NCI-H510A treated with DMSO at 0.1 percent for 48 hours (cell line): ENCODE measurements around the gene DGKB.
"Not testable (repeated sequence)": the region's sequence is repeated elsewhere in the genome, so short reads cannot be mapped to it uniquely, and the experiment has no call there.

ENCODE experiments used
- DNase-seq: peaks from one replicate; lab custom pipeline; 2025; lab: John Stamatoyannopoulos, UW

Gene DGKB

DNA sequence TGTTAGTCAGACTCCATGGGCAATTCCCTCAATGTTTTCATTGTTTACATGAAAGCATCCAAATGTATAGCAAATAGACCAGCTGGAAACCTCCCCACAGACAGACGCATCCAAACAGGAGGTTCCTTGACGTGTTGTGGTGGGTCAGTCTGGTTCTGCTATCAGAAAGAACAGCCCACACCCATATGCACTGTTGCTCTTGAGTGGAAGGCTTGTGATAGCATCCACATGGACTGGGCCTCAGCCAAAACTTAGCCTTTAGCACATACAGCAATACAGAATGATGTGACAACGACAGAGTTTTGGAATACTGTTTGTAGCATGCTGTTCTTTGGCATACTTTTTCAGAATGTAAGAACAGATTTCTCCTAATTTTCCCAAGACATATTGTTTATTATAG lies 613.9 kb downstream of the DGKB start:
- DNase-seq, result no peak

DNA sequence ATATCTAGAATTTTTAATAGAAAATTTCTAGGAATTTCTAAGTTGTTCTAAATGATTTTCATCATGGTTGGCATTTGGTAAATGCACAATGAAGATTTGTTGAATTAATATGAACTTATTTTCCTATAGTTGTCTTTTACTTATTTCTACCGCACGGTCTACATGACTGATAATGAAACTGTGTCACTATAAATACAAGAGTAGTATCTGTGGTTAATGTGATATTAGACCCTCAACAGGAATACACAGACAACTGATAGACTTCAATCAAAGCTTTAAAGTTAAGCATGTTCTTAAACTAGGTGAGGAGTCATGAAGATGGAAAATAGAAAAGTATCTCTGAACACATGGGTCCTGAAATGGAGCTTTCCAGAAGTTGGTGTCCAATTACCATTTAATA lies 615.2 kb downstream of the DGKB start:
- DNase-seq, result no peak

DNA sequence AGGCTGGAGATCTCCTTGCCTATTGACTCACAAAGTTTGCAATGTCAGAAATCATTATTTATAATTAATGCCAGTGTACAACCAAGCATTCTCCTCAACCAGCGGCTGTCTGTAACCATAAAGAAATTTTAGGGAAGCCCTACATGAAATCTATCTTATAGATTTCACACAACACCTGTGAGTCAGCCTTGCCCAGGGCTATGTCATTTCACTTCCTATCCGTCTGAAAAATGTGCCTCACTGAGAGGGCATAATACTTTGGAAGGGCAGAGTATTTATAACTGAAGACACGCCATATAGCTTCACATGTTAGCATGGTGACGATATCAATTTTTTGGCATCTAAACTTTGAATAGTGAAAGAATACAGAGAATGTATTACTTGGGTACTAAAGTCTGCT lies 616.5 kb downstream of the DGKB start:
- DNase-seq, result no peak

DNA sequence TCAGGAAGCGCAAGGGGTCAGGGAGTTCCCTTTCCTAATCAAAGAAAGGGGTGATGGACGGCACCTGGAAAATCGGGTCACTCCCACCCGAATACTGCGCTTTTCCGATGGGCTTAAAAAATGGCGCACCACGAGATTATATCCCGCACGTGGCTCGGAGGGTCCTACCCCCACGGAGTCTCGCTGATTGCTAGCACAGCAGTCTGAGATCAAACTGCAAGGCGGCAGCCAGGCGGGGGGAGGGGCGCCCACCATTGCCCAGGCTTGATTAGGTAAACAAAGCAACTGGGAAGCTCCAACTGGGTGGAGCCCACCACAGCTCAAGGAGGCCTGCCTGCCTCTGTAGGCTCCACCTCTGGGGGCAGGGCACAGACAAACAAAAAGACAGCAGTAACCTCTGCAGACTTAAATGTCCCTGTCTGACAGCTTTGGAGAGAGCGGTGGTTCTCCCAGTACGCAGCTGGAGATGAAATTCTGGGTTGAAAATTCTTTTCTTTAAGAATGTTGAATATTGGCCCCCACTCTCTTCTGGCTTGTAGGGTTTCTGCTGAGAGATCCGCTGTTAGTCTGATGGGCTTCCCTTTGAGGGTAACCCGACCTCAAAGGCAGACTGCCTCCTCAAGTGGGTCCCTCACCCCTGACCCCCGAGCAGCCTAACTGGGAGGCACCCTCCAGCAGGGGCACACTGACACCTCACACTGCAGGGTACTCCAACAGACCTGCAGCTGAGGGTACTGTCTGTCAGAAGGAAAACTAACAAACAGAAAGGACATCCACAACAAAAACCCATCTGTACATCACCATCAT lies 623.3 kb downstream of the DGKB start:
- not testable (repeated sequence) for DNase-seq

DNA sequence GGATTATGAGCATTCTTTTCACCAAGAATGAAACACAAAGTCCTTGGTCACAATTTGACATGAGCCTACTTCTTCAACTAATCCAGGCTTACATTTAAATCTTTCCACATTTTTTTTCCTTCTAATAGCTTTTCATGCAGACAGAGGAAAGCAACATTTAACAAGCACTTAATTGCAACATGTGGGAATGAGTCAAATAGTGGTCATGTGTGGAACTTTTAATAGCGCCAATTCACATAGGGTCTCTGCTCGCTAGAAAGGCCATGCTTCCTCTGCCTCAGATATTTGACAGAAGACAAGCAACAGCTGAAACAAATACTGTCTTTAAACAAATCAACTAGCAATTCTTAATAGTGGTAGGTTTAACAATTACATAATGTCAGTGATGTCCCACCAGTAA lies 627.2 kb downstream of the DGKB start:
- DNase-seq, result no peak

DNA sequence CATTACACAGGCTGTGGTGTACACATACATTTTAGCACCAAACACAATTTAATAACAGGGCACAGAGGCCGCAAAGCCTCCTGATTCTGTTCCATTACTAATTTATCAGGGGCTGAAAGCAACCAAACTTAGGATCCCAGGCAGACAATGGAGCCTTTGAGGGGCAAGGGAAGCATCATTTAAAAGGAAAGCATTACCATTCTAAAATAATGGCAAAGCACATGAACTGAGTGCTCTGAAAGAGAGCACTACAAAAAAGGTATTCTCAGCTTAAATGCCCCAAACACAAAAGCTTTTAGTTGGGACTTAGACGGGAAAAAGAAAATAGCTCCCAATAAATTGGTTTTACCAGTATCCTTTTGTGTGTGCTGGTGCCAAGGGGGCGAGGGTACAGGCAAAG lies 631.1 kb downstream of the DGKB start:
- no peak for DNase-seq

DNA sequence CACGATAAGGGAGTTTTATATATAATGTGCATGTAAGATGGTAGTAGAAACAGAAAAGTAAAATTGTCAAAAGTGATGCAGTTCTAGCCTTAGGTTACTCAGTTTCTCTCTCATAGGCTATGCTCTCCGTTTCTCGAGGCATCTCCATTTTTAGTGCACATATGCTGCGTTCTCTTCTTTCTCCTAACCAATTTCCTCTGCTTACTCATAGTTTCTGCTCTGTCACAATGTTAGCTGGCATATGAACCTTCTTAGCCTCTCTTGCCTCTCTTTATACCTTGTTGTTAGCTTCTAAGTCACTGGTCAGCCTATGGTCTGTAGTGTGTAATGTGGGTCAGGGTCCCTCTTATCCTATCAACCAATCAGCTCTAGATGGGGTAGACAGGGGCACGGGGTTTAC lies 632.5 kb downstream of the DGKB start:
- DNase-seq, result no peak

DNA sequence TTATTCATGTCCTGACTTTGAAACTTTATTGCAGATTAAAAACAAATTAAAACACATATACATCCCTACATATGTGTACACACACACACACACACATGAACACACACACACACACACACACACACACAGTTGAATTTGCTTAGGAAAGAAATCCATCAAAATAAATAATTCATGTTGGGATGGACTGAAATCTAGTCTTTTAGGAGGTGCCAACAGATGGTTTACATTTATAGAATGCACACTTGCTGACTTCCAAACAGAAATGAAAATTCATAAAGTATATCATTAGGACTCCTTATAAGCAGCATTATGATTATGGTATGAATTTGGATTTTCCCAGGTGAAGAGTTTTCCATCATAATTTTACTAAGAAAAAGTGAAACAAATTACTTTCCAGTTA lies 642.5 kb downstream of the DGKB start:
- no peak for DNase-seq

DNA sequence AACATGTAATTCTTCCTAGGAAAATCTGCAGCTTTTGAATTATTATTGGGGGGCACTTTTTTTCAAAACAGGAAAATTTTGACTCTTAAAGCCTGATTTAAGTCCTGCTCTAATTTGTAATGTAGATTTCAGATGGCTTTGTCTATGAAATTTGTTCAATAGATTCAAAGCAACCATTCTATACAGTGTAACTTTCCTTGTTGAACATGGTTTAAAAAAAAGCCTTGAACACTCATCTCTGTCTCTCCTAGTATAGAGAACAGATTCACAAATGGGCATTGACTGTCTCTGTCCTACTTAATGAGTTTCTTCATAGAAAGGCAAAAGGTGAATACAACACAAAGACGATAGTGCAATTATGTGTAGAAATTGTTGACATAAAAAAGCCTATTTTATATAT lies 643.7 kb downstream of the DGKB start:
- no peak for DNase-seq

DNA sequence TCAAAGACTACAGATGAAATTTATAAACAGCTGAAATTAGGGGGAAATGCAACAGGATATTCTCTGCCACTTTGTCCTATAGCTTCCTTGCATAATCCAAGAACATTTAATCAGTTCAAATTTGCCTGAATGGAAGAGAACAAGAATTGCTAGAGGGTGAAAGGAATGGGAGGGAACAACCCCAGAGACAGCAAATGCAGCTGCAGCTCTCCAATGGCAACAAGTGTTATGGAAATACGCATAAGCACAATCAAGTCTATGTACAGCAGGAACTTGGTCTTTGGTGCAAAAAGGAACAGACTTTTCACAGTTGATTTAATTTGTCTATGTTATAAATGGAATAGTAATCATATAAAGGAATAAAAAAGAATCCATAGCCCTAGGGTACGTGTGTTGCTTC lies 644.1 kb downstream of the DGKB start:
- DNase-seq, result no peak

DNA sequence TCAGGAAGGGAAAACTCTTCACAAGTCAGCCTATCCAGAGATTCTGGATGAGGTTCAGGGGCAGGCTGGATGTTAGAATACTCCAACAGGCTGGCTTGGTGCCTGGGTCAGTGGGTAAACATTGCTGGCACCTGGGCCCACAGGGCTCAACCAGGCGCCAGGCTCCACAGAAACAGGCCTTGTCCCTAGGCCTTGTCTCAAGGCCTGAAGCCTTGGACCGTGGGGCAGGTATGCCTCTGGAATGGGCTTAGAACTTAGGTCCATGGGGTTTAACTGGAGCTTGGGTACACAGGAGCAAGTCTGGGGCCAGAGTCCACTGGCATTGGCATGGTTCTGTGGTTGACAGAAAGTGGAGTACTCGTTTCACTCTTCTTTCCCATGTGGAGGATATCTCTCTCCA lies 650.1 kb downstream of the DGKB start:
- DNase-seq, result no peak

DNA sequence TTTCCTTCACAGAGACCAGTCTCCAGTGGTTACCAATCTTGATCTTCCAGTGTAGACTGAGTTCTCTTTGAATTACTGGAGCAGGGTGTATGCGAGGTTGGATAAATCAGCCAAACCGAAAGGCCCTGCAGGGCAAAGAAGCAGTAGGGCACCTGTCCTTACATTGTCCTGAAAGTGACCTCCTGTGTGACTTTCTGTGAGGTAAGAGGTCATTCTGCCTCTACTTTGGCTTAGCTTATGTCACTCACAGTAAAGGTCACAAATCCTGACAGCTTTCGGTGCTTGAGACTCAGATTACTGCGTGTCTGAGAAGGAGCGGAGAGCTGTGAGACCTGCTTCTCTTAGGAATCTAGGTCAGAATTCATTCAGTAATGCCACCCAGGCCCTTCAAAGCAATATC lies 660.4 kb downstream of the DGKB start:
- DNase-seq, result no peak

DNA sequence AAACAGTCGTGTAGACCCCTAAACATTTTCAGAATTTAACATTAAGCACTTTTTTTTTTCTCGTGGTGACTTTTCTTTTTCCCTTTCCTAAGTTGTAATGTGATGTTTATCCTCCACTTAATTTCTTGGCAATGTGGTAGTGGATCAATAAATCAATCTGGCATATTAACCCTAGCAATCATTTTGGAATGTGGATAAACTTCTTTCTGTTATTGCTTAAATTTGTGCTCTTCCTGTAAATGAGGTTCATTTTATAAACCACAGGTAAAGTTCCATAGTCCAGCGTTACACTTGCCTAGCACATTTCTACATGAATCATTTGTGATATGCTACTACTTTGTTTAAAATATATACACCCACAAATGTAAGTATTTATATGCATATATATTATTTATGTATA lies 665.7 kb downstream of the DGKB start:
- no peak for DNase-seq

DNA sequence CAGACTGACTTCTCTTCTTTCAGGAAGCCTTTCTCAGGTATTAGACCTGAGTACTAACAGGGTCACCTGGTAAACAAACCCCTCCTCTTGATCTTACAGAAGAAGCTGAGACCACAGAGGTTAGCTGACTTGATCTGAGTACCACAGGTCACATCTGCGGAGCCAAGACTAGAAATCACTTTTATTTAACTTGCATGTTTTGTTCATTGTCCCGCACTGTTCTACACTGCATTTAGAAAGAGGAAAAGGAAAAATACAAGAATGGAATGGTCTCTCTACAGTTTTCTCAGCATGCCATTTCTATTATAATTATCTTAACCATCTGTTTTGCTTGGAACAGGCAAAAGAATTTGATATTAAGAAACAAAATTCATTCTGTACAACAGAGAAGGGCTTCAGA lies 667.5 kb downstream of the DGKB start:
- DNase-seq, result no peak

DNA sequence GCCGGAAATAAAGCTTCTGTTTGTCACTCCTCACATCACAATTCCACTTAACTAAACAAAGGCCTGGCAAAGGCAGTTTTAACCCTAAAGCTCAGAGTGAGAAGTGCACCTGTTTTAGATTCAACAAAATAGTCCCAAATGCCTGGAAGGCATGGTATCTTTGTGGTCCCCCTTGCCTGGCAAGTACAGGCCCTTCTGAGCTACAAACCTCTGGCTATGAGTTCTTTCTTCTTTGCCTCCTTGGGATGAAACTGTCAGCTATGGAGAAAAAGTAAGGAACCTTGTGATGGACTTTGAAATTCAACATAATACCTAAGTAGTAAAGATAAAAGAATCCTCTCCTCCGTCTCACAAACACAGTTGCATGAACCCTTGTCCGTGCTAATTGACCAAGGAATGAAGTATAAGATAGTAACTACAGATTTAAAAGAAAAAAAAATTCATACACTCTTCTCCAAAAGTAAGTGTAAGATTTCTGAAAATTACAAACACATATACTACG lies 668.6 kb downstream of the DGKB start:
- DNase-seq, result peak; percentile 12

DNA sequence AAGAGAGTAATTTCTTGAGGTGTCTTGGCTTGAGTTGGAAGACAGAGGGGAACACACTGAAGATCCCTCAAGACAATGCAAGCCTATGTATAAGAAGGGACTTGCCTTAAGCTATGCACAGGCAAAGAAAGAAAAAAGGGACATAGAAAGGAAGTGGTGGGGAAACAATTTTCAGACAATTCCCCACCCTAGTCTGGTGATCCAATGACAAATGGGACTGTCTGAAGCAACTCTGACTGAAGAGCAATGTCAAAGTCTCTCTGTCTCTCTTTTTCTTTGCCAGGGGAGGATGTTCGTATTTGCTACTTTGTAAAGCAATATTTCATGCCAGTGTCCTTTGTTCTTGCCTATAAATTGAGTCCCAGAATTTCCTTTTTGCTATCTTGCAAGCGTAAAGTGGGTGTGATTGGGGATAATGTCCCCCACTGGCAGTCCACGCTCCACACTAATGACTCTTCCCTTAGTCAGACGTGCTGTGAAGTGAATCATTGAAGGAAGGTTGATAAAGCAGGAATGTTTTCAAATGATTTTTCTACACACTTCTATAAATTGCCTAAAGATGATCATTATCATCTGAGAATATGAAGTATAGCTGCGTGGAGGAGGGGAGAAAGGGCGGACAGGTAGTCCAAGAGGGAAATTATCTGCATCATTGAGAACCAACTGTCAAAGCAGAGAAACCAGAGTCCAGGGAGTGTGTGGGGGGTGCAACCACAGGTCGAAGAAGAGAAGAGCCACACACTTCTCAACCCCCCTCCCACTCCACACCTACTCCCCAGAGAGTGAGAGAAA lies 669.3 kb downstream of the DGKB start:
- DNase-seq, result no peak

DNA sequence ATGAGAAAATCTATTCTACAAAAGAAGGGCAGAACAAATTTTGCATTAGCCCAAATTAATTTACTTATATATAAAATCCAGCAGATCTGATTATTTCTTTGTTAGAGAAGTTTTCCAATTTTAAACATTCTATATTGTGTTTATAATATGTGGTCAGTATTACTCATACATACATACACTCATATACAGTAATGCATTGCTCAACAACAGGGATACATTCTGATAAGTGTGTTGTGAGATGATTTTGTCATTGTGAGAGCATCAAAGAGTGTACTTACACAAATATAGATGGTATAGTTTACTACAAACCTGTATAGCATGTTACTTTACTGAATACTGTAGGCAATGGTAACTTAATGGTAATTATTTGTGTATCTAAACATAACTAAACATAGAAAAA lies 673.5 kb downstream of the DGKB start:
- DNase-seq, result no peak

DNA sequence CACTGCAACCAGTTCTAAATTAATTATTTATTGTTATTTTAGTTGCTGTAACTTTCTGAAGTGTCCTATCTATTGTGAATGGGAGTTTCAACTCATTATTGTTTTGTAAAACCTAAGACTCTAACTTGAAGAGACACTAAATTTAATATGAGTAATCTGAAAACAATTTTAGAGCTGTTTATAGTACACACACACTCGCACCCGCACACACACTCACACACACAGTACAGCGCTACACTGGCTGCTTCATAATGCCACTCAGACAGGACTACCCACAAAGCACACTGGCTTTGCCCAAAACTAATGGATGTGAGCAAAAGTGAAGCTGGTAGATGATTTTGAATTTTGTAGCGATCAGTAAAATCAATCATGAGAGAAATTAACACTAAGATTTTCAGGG lies 674.2 kb downstream of the DGKB start:
- DNase-seq, result no peak

DNA sequence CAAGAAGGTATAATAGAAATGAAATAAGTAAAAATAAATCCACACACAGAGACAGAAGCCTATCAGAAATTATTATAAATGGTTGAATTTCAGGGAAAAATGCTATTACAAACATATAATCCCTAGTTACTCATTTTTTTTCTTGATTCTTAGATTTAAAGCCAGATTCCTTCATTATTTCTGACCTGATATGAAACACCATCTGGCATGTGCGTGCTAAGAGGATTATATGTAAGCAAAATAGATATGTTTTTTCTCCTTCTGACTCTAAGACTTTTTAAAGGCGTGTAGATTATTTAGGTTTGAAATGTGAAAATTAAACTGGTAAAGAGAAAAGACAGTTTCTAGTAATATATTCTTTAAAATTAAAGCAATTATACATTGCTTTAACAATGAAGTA lies 676.4 kb downstream of the DGKB start:
- DNase-seq, result no peak

DNA sequence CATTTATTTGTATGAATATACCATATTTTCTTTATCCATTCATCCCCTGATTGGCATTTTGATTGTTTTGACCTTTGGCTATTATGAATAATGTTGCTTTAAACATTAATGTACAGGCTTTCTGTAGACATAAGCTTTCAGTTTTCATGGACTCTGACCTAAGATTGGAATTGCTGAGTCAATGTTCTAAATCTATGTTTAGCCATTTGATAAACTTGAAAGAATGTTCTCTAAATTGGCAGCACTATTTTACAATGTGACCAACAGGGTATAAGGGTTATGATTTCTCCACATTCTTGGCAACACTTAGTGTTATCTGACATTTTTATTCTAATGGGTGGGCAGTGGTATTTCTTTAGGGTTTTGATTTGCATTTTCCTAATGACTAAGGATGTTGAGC lies 683.4 kb downstream of the DGKB start:
- no peak for DNase-seq

DNA sequence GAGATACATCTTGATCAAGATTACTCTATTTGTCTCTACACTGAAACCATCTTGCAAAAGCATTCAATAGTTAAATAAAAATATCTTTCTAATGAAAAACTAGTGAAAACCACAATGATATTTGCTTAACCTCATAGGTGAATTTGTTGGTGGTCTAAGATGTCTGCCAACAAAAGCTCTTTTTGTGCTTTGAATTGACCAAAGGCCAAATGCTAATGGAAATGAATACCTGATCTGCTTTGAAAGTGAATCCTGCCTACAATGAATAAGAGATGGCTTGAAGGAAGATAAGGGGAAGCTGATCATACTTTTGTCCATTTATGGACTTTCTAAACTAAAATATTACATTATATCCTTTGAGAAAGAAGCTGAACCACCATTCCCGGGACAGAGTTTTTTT lies 684.2 kb downstream of the DGKB start:
- no peak for DNase-seq

DNA sequence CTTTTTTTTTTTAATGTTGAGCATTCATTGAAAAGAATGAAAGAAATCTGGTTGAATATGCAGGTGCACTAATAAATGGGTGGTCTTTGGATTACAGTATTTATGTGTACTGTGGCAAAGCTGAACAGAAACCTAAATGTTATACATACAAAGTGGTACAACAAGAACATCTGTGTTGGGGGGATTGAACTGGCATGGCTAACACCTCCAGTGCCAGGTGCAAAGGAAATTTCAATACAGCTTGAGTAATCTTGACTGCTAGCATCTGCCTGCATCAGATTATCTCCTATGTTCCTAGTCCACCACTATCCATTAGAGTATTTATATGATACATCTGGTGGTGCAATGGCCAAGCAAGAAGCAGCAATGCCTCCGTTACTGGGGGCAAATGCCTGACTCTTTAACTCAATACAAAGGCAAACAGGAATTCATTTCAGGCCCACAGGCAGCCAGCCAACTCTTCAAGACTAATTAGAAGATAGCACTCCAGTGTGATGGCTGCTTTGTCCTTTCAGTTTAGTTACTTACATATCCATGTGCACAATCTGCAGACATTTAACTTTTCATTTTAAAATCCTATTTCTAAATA lies 692.6 kb downstream of the DGKB start:
- no peak for DNase-seq

DNA sequence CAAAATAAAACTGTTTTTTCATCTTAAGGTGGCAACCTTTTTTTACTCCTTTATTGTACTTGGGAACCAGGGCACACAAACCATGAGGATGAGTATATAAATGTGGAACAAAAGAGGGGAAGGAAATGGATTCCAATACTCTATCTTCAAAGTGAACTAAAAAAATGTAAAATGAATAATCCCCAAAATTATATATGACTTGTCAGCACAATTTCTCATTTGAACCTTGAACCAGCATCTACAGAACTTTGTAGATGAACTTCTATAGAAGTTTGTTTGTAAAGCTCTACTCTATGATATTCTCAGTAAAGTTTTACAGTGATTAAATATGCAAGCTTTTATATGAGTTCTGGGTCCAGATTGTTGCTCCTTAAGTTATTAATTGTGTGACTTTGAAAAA lies 694.8 kb downstream of the DGKB start:
- DNase-seq, result no peak
